NCI-H446 treated with DMSO at 0.1 percent for 48 hours (cell line): ENCODE measurements around the gene MYO1E.

Experiments used
- DNase-seq: peaks from one replicate; lab custom pipeline; 2025; lab: John Stamatoyannopoulos, UW

Gene MYO1E

GRCh38 chr15:59190291-59190690 is 182.4 kb downstream of the MYO1E start:
- no peak for DNase-seq

GRCh38 chr15:59189241-59189640 is 183.4 kb downstream of the MYO1E start:
- DNase-seq, result no peak

- DNase-seq, result no peak
Measured at GRCh38 chr15:59186501-59186900, 186.2 kb downstream of the MYO1E start.

GRCh38 chr15:59185725-59186124 is 186.9 kb downstream of the MYO1E start:
- DNase-seq, result no peak

GRCh38 chr15:59180945-59181600 is 191.6 kb downstream of the MYO1E start:
- DNase-seq, result no peak

- DNase-seq, result no peak
Measured at GRCh38 chr15:59179717-59180116, 193.0 kb downstream of the MYO1E start.

- DNase-seq, result no peak
Measured at GRCh38 chr15:59178151-59178695, 194.4 kb downstream of the MYO1E start.

GRCh38 chr15:59177317-59177660 is 195.4 kb downstream of the MYO1E start:
- DNase-seq, result no peak

- no peak for DNase-seq
Measured at GRCh38 chr15:59176653-59177316, 195.9 kb downstream of the MYO1E start.

- DNase-seq, result no peak
Measured at GRCh38 chr15:59174835-59175831, 197.5 kb downstream of the MYO1E start.

GRCh38 chr15:59174151-59174834 is 198.4 kb downstream of the MYO1E start:
- DNase-seq, result no peak

- no peak for DNase-seq
Measured at GRCh38 chr15:59173194-59173593, 199.5 kb downstream of the MYO1E start.

- DNase-seq, result no peak
Measured at GRCh38 chr15:59172289-59172901, 200.3 kb downstream of the MYO1E start.

GRCh38 chr15:59171067-59171397 is 201.6 kb downstream of the MYO1E start:
- no peak for DNase-seq

GRCh38 chr15:59170295-59171066 is 202.2 kb downstream of the MYO1E start:
- DNase-seq, result no peak

- DNase-seq, result no peak
Measured at GRCh38 chr15:59169251-59169708, 203.4 kb downstream of the MYO1E start.

GRCh38 chr15:59168536-59168935 is 204.1 kb downstream of the MYO1E start:
- DNase-seq, result no peak

- no peak for DNase-seq
Measured at GRCh38 chr15:59166601-59167265, 205.9 kb downstream of the MYO1E start.

- DNase-seq, result no peak
Measured at GRCh38 chr15:59166166-59166565, 206.5 kb downstream of the MYO1E start.

GRCh38 chr15:59165726-59166125 is 206.9 kb downstream of the MYO1E start:
- no peak for DNase-seq
